ENCODE results near the gene SYNE2.

The SYNE2 gene

DNA sequence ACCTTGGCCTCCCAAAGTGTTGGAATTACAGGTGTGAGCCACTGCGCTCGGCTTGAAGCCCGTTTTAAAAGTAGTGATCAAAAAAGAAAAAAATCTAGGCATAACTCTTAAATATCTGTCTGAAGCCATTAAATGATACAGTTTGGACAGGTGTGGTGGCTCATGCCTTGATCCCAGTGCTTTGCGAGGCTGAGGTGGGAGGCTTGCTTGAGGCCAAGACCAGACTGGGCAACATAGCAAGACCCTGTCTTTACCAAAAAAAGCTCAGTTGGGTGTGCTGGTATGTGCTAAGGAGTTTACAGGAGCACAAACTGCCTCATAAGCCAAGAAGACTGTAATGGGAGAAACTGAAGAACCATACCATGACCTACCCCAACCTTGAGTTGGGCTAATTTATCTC is 26.0 kb downstream of the SYNE2 start:
- no peak for DNase-seq (ENCODE audit: low read depth)
- H3K4me3 ChIP-seq (ENCODE audit: low read depth, low read length), result no peak overlapping the region
- TF ChIP-seq MYC (IDR thresholded peaks at IDR 0.05; ENCODE audit: low read depth, low read length), result no peak
- TF ChIP-seq POLR2A (IDR thresholded peaks at IDR 0.05; ENCODE audit: extremely low read depth, insufficient read length), result no peak
- TF ChIP-seq MAX (IDR thresholded peaks at IDR 0.05; ENCODE audit: low read depth, low read length), result no peak
- TF ChIP-seq, protein P1, sequence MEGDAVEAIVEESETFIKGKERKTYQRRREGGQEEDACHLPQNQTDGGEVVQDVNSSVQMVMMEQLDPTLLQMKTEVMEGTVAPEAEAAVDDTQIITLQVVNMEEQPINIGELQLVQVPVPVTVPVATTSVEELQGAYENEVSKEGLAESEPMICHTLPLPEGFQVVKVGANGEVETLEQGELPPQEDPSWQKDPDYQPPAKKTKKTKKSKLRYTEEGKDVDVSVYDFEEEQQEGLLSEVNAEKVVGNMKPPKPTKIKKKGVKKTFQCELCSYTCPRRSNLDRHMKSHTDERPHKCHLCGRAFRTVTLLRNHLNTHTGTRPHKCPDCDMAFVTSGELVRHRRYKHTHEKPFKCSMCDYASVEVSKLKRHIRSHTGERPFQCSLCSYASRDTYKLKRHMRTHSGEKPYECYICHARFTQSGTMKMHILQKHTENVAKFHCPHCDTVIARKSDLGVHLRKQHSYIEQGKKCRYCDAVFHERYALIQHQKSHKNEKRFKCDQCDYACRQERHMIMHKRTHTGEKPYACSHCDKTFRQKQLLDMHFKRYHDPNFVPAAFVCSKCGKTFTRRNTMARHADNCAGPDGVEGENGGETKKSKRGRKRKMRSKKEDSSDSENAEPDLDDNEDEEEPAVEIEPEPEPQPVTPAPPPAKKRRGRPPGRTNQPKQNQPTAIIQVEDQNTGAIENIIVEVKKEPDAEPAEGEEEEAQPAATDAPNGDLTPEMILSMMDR (IDR thresholded peaks at IDR 0.05; ENCODE audit: low read depth, low read length), result no peak

DNA sequence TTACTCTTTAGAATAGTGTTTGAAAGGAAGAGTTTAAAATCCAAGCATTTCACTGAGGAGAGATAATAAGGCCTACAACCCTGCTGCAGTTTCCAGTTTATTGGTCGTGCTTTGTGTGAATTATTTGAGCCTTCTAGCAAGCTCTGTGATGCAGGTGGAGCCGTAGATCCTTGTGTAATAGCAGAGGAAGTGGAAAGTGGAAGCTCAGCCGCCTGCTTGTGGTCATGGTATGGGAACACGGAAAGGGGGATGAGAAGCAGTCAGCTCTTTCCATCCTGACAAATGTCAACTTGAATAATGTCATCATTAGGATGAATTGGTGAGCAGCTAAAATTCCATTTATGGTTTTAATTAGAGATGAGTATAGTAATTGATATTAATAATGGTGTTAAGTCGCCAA is 29.1 kb downstream of the SYNE2 start:
- TF ChIP-seq MAX (IDR thresholded peaks at IDR 0.05; ENCODE audit: low read depth, low read length) (no peak), POLR2A (IDR thresholded peaks at IDR 0.05; ENCODE audit: extremely low read depth, insufficient read length) (no peak), MYC (IDR thresholded peaks at IDR 0.05; ENCODE audit: low read depth, low read length) (no peak)
- TF ChIP-seq, protein P1 (IDR thresholded peaks at IDR 0.05; ENCODE audit: low read depth, low read length), result no peak
- H3K4me3 ChIP-seq (ENCODE audit: low read depth, low read length), result no peak overlapping the region
- DNase-seq (ENCODE audit: low read depth), result peak; percentile 22

DNA sequence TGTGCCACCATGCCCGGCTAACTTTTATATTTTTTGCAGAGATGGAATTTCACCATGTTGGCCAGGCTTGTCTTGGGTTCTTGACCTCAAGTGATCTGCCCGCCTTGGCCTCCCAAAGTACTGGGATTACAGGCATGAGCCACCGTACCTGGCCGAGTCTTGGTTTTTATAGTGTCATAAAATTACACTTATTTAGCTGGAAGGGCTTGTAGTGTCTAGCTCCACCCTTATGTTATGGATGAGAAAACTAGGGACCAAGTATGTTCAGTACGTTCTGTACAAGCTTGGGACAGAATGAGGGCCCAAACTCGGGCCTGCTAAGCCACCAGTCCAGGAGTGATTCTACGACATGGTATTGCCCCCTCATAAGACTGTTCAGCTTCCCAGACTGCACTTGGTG is 35.1 kb downstream of the SYNE2 start:
- H3K4me3 ChIP-seq (ENCODE audit: low read depth, low read length), result no peak overlapping the region
- DNase-seq (ENCODE audit: low read depth), result no peak
- no peak for TF ChIP-seq POLR2A (IDR thresholded peaks at IDR 0.05; ENCODE audit: extremely low read depth, insufficient read length)
- no peak for TF ChIP-seq MYC (IDR thresholded peaks at IDR 0.05; ENCODE audit: low read depth, low read length)
- no peak for TF ChIP-seq MAX (IDR thresholded peaks at IDR 0.05; ENCODE audit: low read depth, low read length)
- TF ChIP-seq, protein P1 (IDR thresholded peaks at IDR 0.05; ENCODE audit: low read depth, low read length), result no peak

DNA sequence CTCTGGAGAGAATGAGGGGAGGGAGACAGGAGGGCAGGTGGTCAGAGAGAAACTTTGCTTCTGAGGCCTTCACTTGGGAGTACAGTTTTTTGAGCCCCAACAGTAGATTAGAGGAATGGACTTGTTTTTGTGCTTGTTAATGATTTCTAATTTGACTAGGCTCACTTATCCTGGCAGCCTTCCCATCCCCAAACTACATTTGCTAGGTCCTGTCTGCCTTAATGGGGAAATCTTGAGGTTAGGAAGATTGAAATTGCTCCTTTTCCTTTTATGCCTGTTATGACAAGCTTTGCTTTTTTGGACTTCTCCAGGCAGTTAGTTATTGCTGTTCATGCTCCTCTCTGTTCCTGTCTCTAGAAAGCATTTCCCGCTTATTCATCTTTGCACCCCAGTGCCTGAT is 37.7 kb downstream of the SYNE2 start:
- no peak for TF ChIP-seq MAX (IDR thresholded peaks at IDR 0.05; ENCODE audit: low read depth, low read length)
- TF ChIP-seq MYC (IDR thresholded peaks at IDR 0.05; ENCODE audit: low read depth, low read length), result no peak
- TF ChIP-seq, protein P1 (IDR thresholded peaks at IDR 0.05; ENCODE audit: low read depth, low read length), result no peak
- no peak for TF ChIP-seq POLR2A (IDR thresholded peaks at IDR 0.05; ENCODE audit: extremely low read depth, insufficient read length)
- DNase-seq (ENCODE audit: low read depth), result no peak
- H3K4me3 ChIP-seq (ENCODE audit: low read depth, low read length), result no peak overlapping the region

GRCh38 chr14:63891148-63891975 is 38.6 kb downstream of the SYNE2 start:
- DNase-seq (ENCODE audit: low read depth), result no peak
- H3K4me3 ChIP-seq (ENCODE audit: low read depth, low read length), result no peak overlapping the region
- no peak for TF ChIP-seq MAX (IDR thresholded peaks at IDR 0.05; ENCODE audit: low read depth, low read length)
- no peak for TF ChIP-seq POLR2A (IDR thresholded peaks at IDR 0.05; ENCODE audit: extremely low read depth, insufficient read length)
- TF ChIP-seq, protein P1 (IDR thresholded peaks at IDR 0.05; ENCODE audit: low read depth, low read length), result no peak
- no peak for TF ChIP-seq MYC (IDR thresholded peaks at IDR 0.05; ENCODE audit: low read depth, low read length)

Data from NB4 (cell line).